ENCODE data around the gene HSD17B3.

The HSD17B3 gene

DNA sequence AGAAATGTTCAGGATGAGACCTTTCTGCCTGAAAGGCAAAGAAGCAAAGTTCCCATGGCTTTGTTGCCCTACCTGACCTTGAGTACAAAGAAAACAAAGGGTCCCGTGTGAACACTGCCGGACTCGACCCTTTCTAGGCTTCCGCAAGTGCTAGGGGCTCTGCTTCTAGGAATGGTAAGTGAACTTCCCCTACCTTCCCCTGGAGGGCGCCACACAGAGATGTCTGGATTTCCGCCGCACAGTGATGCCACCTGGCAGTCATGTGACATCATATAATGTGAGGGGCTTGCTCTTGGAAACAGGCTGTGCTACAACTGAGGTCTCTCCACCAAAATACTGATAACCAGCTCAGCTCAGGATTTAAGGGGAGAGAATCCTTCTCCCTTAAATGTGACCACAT lies 56.6 kb downstream of the HSD17B3 start:
- H3K79me2 ChIP-seq (ENCODE audit: insufficient read depth, low read length) = no peaks in the 10 kb centered on the region
- no peak overlapping the region for H2AFZ ChIP-seq (ENCODE audit: low read length)
- H3K27ac ChIP-seq (ENCODE audit: low read depth, low read length, poor library complexity, severe bottlenecking) = no peak overlapping the region
- no peak overlapping the region for H3K4me3 ChIP-seq (ENCODE audit: low read depth, low read length, poor library complexity, severe bottlenecking)
- no peaks in the 10 kb centered on the region for H3K36me3 ChIP-seq (ENCODE audit: insufficient read depth, low read length)
- no peaks in the 10 kb centered on the region for H4K20me1 ChIP-seq (ENCODE audit: insufficient read depth, low read length)
- TF ChIP-seq EZH2 (IDR thresholded peaks at IDR 0.05; ENCODE audit: borderline replicate concordance, low read length) = no peak
- TF ChIP-seq, protein P1, sequence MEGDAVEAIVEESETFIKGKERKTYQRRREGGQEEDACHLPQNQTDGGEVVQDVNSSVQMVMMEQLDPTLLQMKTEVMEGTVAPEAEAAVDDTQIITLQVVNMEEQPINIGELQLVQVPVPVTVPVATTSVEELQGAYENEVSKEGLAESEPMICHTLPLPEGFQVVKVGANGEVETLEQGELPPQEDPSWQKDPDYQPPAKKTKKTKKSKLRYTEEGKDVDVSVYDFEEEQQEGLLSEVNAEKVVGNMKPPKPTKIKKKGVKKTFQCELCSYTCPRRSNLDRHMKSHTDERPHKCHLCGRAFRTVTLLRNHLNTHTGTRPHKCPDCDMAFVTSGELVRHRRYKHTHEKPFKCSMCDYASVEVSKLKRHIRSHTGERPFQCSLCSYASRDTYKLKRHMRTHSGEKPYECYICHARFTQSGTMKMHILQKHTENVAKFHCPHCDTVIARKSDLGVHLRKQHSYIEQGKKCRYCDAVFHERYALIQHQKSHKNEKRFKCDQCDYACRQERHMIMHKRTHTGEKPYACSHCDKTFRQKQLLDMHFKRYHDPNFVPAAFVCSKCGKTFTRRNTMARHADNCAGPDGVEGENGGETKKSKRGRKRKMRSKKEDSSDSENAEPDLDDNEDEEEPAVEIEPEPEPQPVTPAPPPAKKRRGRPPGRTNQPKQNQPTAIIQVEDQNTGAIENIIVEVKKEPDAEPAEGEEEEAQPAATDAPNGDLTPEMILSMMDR (IDR thresholded peaks at IDR 0.05; ENCODE audit: low read length) = peak; percentile 46
- no peaks in the 10 kb centered on the region for H3K9me2 ChIP-seq (ENCODE audit: low read depth, low read length)
- no peaks in the 10 kb centered on the region for H3K27me3 ChIP-seq (ENCODE audit: insufficient read depth, low read length)
- H3K9ac ChIP-seq (ENCODE audit: low read length) = no peak overlapping the region
- no peaks in the 10 kb centered on the region for H3K4me1 ChIP-seq (ENCODE audit: insufficient read depth, low read length, severe bottlenecking)
- H3K9me3 ChIP-seq (ENCODE audit: low read length) = no peaks in the 10 kb centered on the region
- no peak overlapping the region for H3K4me2 ChIP-seq (ENCODE audit: low read length)
- H3F3A ChIP-seq (ENCODE audit: insufficient read depth, low read length) = no peaks in the 10 kb centered on the region

DNA sequence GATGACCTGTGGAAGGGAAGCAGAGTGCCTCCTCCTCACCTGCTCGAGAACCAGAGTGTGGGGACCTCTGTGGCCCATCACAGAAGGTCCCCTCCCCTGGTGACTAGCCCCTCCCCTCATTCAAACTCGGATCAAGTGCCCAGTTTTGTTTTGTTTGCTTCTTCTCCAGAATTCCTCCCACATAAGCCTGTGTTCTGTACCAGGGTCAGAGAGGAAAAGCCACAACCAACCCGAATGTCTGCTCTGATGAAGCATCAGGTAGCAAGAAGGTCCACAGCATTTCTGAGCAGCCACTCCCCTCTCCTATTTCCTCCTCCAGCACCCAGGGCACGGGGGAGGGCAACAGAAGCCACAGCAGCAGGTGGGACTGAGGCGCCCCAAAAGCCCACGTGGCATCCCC lies 58.2 kb downstream of the HSD17B3 start:
- Histone ChIP-seq H3K27ac (ENCODE audit: low read depth, low read length, poor library complexity, severe bottlenecking) (no peak overlapping the region), H2AFZ (ENCODE audit: low read length) (no peak overlapping the region), H3K9me2 (ENCODE audit: low read depth, low read length) (no peaks in the 10 kb centered on the region), H3K4me2 (ENCODE audit: low read length) (no peak overlapping the region), H3F3A (ENCODE audit: insufficient read depth, low read length) (no peaks in the 10 kb centered on the region), H3K9me3 (ENCODE audit: low read length) (no peaks in the 10 kb centered on the region), H3K79me2 (ENCODE audit: insufficient read depth, low read length) (no peaks in the 10 kb centered on the region), H3K9ac (ENCODE audit: low read length) (no peak overlapping the region), H3K27me3 (ENCODE audit: insufficient read depth, low read length) (no peaks in the 10 kb centered on the region), H4K20me1 (ENCODE audit: insufficient read depth, low read length) (no peaks in the 10 kb centered on the region), H3K4me3 (ENCODE audit: low read depth, low read length, poor library complexity, severe bottlenecking) (no peak overlapping the region), H3K4me1 (ENCODE audit: insufficient read depth, low read length, severe bottlenecking) (no peaks in the 10 kb centered on the region), H3K36me3 (ENCODE audit: insufficient read depth, low read length) (no peaks in the 10 kb centered on the region)
- TF ChIP-seq, protein P1 (IDR thresholded peaks at IDR 0.05; ENCODE audit: low read length) = no peak
- TF ChIP-seq EZH2 (IDR thresholded peaks at IDR 0.05; ENCODE audit: borderline replicate concordance, low read length) = no peak

GRCh38 chr9:96242811-96243210 lies 59.2 kb downstream of the HSD17B3 start:
- no peaks in the 10 kb centered on the region for H3K79me2 ChIP-seq (ENCODE audit: insufficient read depth, low read length)
- no peaks in the 10 kb centered on the region for H3F3A ChIP-seq (ENCODE audit: insufficient read depth, low read length)
- no peaks in the 10 kb centered on the region for H3K9me2 ChIP-seq (ENCODE audit: low read depth, low read length)
- H2AFZ ChIP-seq (ENCODE audit: low read length) = no peak overlapping the region
- TF ChIP-seq EZH2 (IDR thresholded peaks at IDR 0.05; ENCODE audit: borderline replicate concordance, low read length) = no peak
- TF ChIP-seq, protein P1 (IDR thresholded peaks at IDR 0.05; ENCODE audit: low read length) = no peak
- no peak overlapping the region for H3K4me3 ChIP-seq (ENCODE audit: low read depth, low read length, poor library complexity, severe bottlenecking)
- H4K20me1 ChIP-seq (ENCODE audit: insufficient read depth, low read length) = no peaks in the 10 kb centered on the region
- no peaks in the 10 kb centered on the region for H3K27me3 ChIP-seq (ENCODE audit: insufficient read depth, low read length)
- H3K4me2 ChIP-seq (ENCODE audit: low read length) = no peak overlapping the region
- no peaks in the 10 kb centered on the region for H3K36me3 ChIP-seq (ENCODE audit: insufficient read depth, low read length)
- H3K9me3 ChIP-seq (ENCODE audit: low read length) = no peaks in the 10 kb centered on the region
- no peak overlapping the region for H3K27ac ChIP-seq (ENCODE audit: low read depth, low read length, poor library complexity, severe bottlenecking)
- no peaks in the 10 kb centered on the region for H3K4me1 ChIP-seq (ENCODE audit: insufficient read depth, low read length, severe bottlenecking)
- H3K9ac ChIP-seq (ENCODE audit: low read length) = no peak overlapping the region
